ENCODE measurements around the gene STX7.
"Not testable (repeated sequence)": the region's sequence is repeated elsewhere in the genome, so short reads cannot be mapped to it uniquely, and the experiment has no call there.

The STX7 gene

GRCh38 chr6:132512638-132513632, at the start of gene STX7:
TSS of gene STX7 (minus strand) at chr6:132513116. CDS start at chr6:132503530, 9,586 bp downstream.
- peak; percentile 84 for DNase-seq

- not testable (repeated sequence) for DNase-seq
Observed at GRCh38 chr6:132560087-132560486, 47.2 kb upstream of the STX7 start.

- no peak for DNase-seq
Observed at GRCh38 chr6:132552372-132552771, 39.5 kb upstream of the STX7 start, which contains the start of gene TAAR8. TSS of gene TAAR8 (plus strand) at chr6:132552672. CDS start at chr6:132552693, 21 bp downstream.

- DNase-seq = no peak
Observed at GRCh38 chr6:132551214-132551613, 38.3 kb upstream of the STX7 start.

- DNase-seq = no peak
Observed at GRCh38 chr6:132548746-132549463, 36.0 kb upstream of the STX7 start.

GRCh38 chr6:132544826-132545225, 31.9 kb upstream of the STX7 start:
- DNase-seq = no peak

- DNase-seq = no peak
Observed at GRCh38 chr6:132537977-132538376, 25.1 kb upstream of the STX7 start, which contains the start of gene TAAR9. TSS of gene TAAR9 (plus strand) at chr6:132538277. CDS start at chr6:132538290, 13 bp downstream.

GRCh38 chr6:132537145-132537544, 24.2 kb upstream of the STX7 start:
- no peak for DNase-seq

- DNase-seq = not testable (repeated sequence)
Observed at GRCh38 chr6:132534546-132534945, 21.6 kb upstream of the STX7 start.

- peak; percentile 73 for DNase-seq
Observed at GRCh38 chr6:132530293-132530974, 17.5 kb upstream of the STX7 start.

- no peak for DNase-seq
Observed at GRCh38 chr6:132527791-132528190, 14.9 kb upstream of the STX7 start.

GRCh38 chr6:132526461-132526860, 13.5 kb upstream of the STX7 start:
- DNase-seq = no peak

GRCh38 chr6:132525866-132526265, 12.9 kb upstream of the STX7 start:
- DNase-seq = no peak

- no peak for DNase-seq
Observed at GRCh38 chr6:132524646-132525045, 11.7 kb upstream of the STX7 start.

- DNase-seq = no peak
Observed at GRCh38 chr6:132520953-132521352, 8.0 kb upstream of the STX7 start.

GRCh38 chr6:132515386-132515785, 2.5 kb upstream of the STX7 start:
- no peak for DNase-seq

- no peak for DNase-seq
Observed at GRCh38 chr6:132513831-132514545, 1.1 kb upstream of the STX7 start.

- no peak for DNase-seq
Observed at GRCh38 chr6:132512342-132512637, 626 bp downstream of the STX7 start.

- DNase-seq = no peak
Observed at GRCh38 chr6:132511831-132512220, 1.1 kb downstream of the STX7 start.

GRCh38 chr6:132511210-132511830, 1.6 kb downstream of the STX7 start:
- DNase-seq = no peak

- DNase-seq = no peak
Observed at GRCh38 chr6:132506869-132507808, 5.8 kb downstream of the STX7 start.

Data from NCI-H1417 treated with DMSO at 0.1 percent for 48 hours (cell line).